ENCODE measurements around the gene LEPR.

DNA sequence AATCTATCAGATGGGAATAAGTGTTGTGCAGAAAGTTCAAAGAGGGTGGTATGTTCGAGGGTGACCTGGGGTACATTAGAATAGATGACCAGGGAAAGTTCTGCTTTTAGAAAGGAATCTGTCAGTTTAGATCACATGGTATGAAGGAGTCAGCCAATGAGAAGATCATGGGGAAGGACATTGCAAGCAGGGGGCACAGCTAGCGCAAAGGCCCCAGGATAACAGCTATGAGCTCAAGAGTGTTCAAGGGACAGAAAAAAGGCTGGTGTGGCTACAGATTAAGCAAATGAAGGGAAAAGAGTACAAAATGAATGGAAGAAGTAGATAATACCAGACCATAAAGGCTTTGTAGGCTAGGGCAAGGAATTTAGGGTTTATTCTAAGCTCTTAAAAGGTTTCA lies 8.6 kb downstream of the LEPR start:
- TF ChIP-seq CTCF (IDR thresholded peaks at IDR 0.05) (no peak), POLR2A (IDR thresholded peaks at IDR 0.05) (no peak)

All from lower leg skin (tissue), 3 donors.